GM12891 (cell line): Measurements from ENCODE around the gene TMEM200B.

ENCODE experiments used
- POLR2A ChIP-seq: IDR thresholded peaks from 2 replicates; pipeline ENCODE4 v1.6.1; 2011; ENCODE audit warnings: low read depth, low read length, control low read depth
- SPI1 ChIP-seq: IDR thresholded peaks from 2 replicates; pipeline ENCODE4 v1.6.1; 2011; ENCODE audit warnings: low read depth, low read length, control low read depth

DNA sequence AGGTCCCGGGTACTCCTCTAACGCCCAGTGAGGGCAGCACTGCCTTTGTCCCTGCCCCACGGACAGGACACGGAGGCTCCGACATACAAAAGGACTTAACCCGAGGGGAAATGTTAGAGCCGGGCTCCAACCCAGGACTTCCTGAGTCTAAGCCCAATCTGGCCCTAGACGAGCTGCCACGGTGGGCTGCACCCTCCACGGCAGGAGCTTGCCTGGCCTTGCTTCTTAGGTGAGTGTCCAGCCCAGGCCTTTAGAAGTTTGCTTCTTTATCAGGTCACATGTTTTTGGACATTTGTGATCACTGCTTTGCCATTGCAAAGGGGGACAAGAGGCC lies 11.0 kb upstream of the TMEM200B start:
- TF ChIP-seq POLR2A (no peak), SPI1 (no peak)
